GM18951 (cell line): ENCODE measurements around the gene CYP19A1.

Experiments
- POLR2A ChIP-seq: IDR thresholded peaks from 4 replicates; pipeline ENCODE4 v1.6.1; 2011; ENCODE audit warnings: mild to moderate bottlenecking; ENCODE audit not compliant: insufficient read length, insufficient read depth; ENCODE audit errors: extremely low read depth
- in situ Hi-C: fragments of 300-500 bp; cut with MboI; formaldehyde crosslinking; loops from one replicate; pipeline ENCODE4 v1.12.0; 2022; ENCODE audit warnings: low sequenced_read_pairs, mixed read lengths, inconsistent platforms; ENCODE audit not compliant: unreplicated experiment

CYP19A1 gene

GRCh38 chr15:51371266-51371665 lies 32.9 kb upstream of the CYP19A1 start:
- TF ChIP-seq POLR2A, result no peak
- in situ Hi-C loops, result no loop called here

GRCh38 chr15:51369451-51369761 lies 31.0 kb upstream of the CYP19A1 start:
- in situ Hi-C loops, result no loop called here
- TF ChIP-seq POLR2A, result no peak

- in situ Hi-C loops, result no loop called here
- TF ChIP-seq POLR2A, result no peak
Observed at GRCh38 chr15:51368751-51369450, 30.5 kb upstream of the CYP19A1 start.

- no peak for TF ChIP-seq POLR2A
- in situ Hi-C loops, result no loop called here
Observed at GRCh38 chr15:51368307-51368706, 29.9 kb upstream of the CYP19A1 start.

GRCh38 chr15:51367322-51367976 lies 29.1 kb upstream of the CYP19A1 start:
- TF ChIP-seq POLR2A, result no peak
- in situ Hi-C loops, result no loop called here

GRCh38 chr15:51366920-51367319 lies 28.5 kb upstream of the CYP19A1 start:
- TF ChIP-seq POLR2A, result no peak
- in situ Hi-C loops, result no loop called here

GRCh38 chr15:51366071-51366470 lies 27.7 kb upstream of the CYP19A1 start:
- in situ Hi-C loops, result no loop called here
- no peak for TF ChIP-seq POLR2A

- in situ Hi-C loops, result no loop called here
- TF ChIP-seq POLR2A, result no peak
Observed at GRCh38 chr15:51365417-51365816, 27.0 kb upstream of the CYP19A1 start.

- no peak for TF ChIP-seq POLR2A
- in situ Hi-C loops, result no loop called here
Observed at GRCh38 chr15:51363383-51363782, 25.0 kb upstream of the CYP19A1 start.

- in situ Hi-C loops, result no loop called here
- TF ChIP-seq POLR2A, result no peak
Observed at GRCh38 chr15:51359981-51360380, 21.6 kb upstream of the CYP19A1 start.

GRCh38 chr15:51356983-51357382 lies 18.6 kb upstream of the CYP19A1 start:
- no peak for TF ChIP-seq POLR2A
- in situ Hi-C loops, result no loop called here

GRCh38 chr15:51356147-51356546 lies 17.8 kb upstream of the CYP19A1 start:
- no peak for TF ChIP-seq POLR2A
- in situ Hi-C loops, result no loop called here

- TF ChIP-seq POLR2A, result no peak
- in situ Hi-C loops, result no loop called here
Observed at GRCh38 chr15:51355096-51355495, 16.7 kb upstream of the CYP19A1 start.

- no peak for TF ChIP-seq POLR2A
- in situ Hi-C loops, result no loop called here
Observed at GRCh38 chr15:51353976-51354375, 15.6 kb upstream of the CYP19A1 start.

GRCh38 chr15:51350723-51351122 lies 12.3 kb upstream of the CYP19A1 start:
- no peak for TF ChIP-seq POLR2A
- in situ Hi-C loops, result no loop called here
